ENCODE results near the gene CACNA1B. TPM values are rescaled to one million over a fixed set of nuclear protein-coding genes. Genes with fewer than 3 reads are reported as not detected.

CACNA1B gene
- total and polyA plus RNA-seq, 2 donors (not counting 1 experiment from before 2014, with no cell fraction given): 0.15 TPM; not detected in 1

GRCh38 chr9:138006576-138007233 is 129.1 kb downstream of the CACNA1B start:
- POLR2A ChIA-PET: no interaction called here
- WGBS (ENCODE audit: insufficient coverage): 91% methylated on average over 25 of the region's 25 CpGs
- intact Hi-C loops (cut with micrococcal nuclease): no loop called here
- peaks cover 8% of the 10 kb centered on the region for H3K27me3 Mint-ChIP-seq
- Histone ChIP-seq H3K9me3 (ENCODE audit: control extremely low read depth in 1 of 3, control insufficient read depth in 2 of 3, insufficient read depth in 1 of 3, low read length in 2 of 3) (peaks cover 0 to 4% (median 0%) of the 10 kb centered on the region in 3 donors), H2AFZ (ENCODE audit: insufficient read depth, low read depth, low read length, poor library complexity, severe bottlenecking) (no peak overlapping the region), H3K27ac (ENCODE audit: low read length in 2 of 2) (no peak overlapping the region), H3K36me3 (replicated peaks in 1 of 2; ENCODE audit: control extremely low read depth in 1 of 2, control insufficient read depth in 1 of 2, extremely low read depth in 1 of 2, insufficient read depth in 2 of 2, low read length in 1 of 2) (no peaks in the 10 kb centered on the region), H3K4me2 (replicated peaks; ENCODE audit: low read depth, low read length, poor library complexity, severe bottlenecking) (no peak overlapping the region), H3K27me3 (replicated peaks in 1 of 4; ENCODE audit: control extremely low read depth in 1 of 4, control insufficient read depth in 3 of 4, insufficient read depth in 4 of 4, low read length in 3 of 4) (no peaks in the 10 kb centered on the region), H3K79me2 (ENCODE audit: control insufficient read depth, insufficient read depth, low read length) (no peaks in the 10 kb centered on the region), H3K4me1 (ENCODE audit: control insufficient read depth in 2 of 2, insufficient read depth in 2 of 2, low read length in 2 of 2) (no peaks in the 10 kb centered on the region), H4K20me1 (ENCODE audit: control insufficient read depth, insufficient read depth, low read length, poor library complexity, severe bottlenecking) (no peaks in the 10 kb centered on the region), H3K9ac (ENCODE audit: low read length) (no peak overlapping the region), H3K4me3 (ENCODE audit: control extremely low read depth in 1 of 5, extremely low read depth in 1 of 5, insufficient read depth in 1 of 5, low read depth in 2 of 5, low read length in 4 of 5) (no peak overlapping the region)
- no peak overlapping the region for H3K4me3 Mint-ChIP-seq
- H3K9me3 Mint-ChIP-seq (ENCODE audit: insufficient read depth): no peaks in the 10 kb centered on the region
- CTCF ChIA-PET: no interaction called here
- TF ChIP-seq CTCF (IDR thresholded peaks at IDR 0.05) (no peak), EZH2 (IDR thresholded peaks at IDR 0.05; ENCODE audit: borderline replicate concordance, insufficient read depth, low read depth, low read length, poor library complexity, severe bottlenecking) (no peak)
- DNase-seq: no peak
- no peak overlapping the region for H3K27ac Mint-ChIP-seq
- no peak for ATAC-seq (ENCODE audit: low read depth)
- no peaks in the 10 kb centered on the region for H3K4me1 Mint-ChIP-seq

GRCh38 chr9:138007566-138007917 is 130.0 kb downstream of the CACNA1B start:
- ChIA-PET CTCF (no interaction called here), POLR2A (no interaction called here)
- TF ChIP-seq CTCF (IDR thresholded peaks at IDR 0.05) (no peak), EZH2 (IDR thresholded peaks at IDR 0.05; ENCODE audit: borderline replicate concordance, insufficient read depth, low read depth, low read length, poor library complexity, severe bottlenecking) (no peak)
- Histone ChIP-seq H3K4me2 (replicated peaks; ENCODE audit: low read depth, low read length, poor library complexity, severe bottlenecking) (no peak overlapping the region), H3K27me3 (replicated peaks in 1 of 4; ENCODE audit: control extremely low read depth in 1 of 4, control insufficient read depth in 3 of 4, insufficient read depth in 4 of 4, low read length in 3 of 4) (no peaks in the 10 kb centered on the region), H4K20me1 (ENCODE audit: control insufficient read depth, insufficient read depth, low read length, poor library complexity, severe bottlenecking) (no peaks in the 10 kb centered on the region), H3K4me1 (ENCODE audit: control insufficient read depth in 2 of 2, insufficient read depth in 2 of 2, low read length in 2 of 2) (no peaks in the 10 kb centered on the region), H3K9ac (ENCODE audit: low read length) (no peak overlapping the region), H3K27ac (ENCODE audit: low read length in 2 of 2) (no peak overlapping the region), H3K79me2 (ENCODE audit: control insufficient read depth, insufficient read depth, low read length) (no peaks in the 10 kb centered on the region), H3K36me3 (replicated peaks in 1 of 2; ENCODE audit: control extremely low read depth in 1 of 2, control insufficient read depth in 1 of 2, extremely low read depth in 1 of 2, insufficient read depth in 2 of 2, low read length in 1 of 2) (no peaks in the 10 kb centered on the region), H3K4me3 (ENCODE audit: control extremely low read depth in 1 of 5, extremely low read depth in 1 of 5, insufficient read depth in 1 of 5, low read depth in 2 of 5, low read length in 4 of 5) (no peak overlapping the region), H2AFZ (ENCODE audit: insufficient read depth, low read depth, low read length, poor library complexity, severe bottlenecking) (no peak overlapping the region), H3K9me3 (ENCODE audit: control extremely low read depth in 1 of 3, control insufficient read depth in 2 of 3, insufficient read depth in 1 of 3, low read length in 2 of 3) (peaks cover 0 to 4% (median 0%) of the 10 kb centered on the region in 3 donors)
- ATAC-seq (ENCODE audit: low read depth) (no peak), DNase-seq (no peak)
- Mint-ChIP-seq H3K9me3 (ENCODE audit: insufficient read depth) (no peaks in the 10 kb centered on the region), H3K4me3 (no peak overlapping the region), H3K27ac (no peak overlapping the region), H3K4me1 (no peaks in the 10 kb centered on the region), H3K27me3 (peaks cover 8% of the 10 kb centered on the region)
- WGBS (ENCODE audit: insufficient coverage): 96% methylated on average over 9 of the region's 9 CpGs
- intact Hi-C loops (cut with micrococcal nuclease): no loop called here
